ENCODE measurements around the gene CNGB1.
"Not testable (repeated sequence)": the region's sequence is repeated elsewhere in the genome, so short reads cannot be mapped to it uniquely, and the experiment has no call there.

Gene CNGB1

DNA sequence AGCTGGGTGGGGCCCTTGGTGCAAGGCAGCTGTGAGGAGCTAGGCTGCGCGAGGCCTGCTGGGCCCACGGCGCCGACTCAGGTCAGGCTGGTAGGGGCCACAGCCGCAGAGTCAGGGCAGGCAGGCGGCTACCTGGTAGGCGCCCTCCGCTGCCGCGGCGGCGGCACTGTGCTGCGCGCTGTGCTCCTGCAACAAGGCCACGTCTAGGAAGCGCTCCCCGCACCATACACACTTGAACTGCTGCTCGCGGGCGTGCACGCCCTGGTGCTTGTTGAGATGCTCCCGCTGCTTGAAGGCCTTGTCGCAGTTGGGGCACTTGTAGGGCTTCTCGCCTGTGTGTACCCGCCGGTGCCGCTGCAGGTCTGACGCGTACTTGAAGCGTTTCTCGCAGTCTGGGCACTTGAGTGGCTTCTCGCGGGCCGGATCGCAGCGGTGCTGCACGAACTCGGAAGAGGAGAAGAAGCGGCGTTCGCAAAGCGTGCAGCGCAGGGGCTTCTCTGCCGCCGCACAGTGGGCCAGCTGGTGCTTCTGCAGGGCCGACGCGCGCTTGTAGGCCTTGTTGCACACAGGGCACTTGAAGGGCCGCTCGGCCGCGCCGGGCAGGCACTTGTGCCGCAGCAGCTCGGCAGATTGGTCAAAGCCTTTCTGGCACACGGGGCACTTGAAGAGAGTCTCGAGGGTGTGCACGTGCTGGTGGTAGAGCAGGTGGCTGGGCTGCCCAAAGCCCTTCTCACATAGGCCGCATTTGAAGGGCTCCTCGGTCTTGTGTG is 25.7 kb upstream of the CNGB1 start:
- DNase-seq: no peak

DNA sequence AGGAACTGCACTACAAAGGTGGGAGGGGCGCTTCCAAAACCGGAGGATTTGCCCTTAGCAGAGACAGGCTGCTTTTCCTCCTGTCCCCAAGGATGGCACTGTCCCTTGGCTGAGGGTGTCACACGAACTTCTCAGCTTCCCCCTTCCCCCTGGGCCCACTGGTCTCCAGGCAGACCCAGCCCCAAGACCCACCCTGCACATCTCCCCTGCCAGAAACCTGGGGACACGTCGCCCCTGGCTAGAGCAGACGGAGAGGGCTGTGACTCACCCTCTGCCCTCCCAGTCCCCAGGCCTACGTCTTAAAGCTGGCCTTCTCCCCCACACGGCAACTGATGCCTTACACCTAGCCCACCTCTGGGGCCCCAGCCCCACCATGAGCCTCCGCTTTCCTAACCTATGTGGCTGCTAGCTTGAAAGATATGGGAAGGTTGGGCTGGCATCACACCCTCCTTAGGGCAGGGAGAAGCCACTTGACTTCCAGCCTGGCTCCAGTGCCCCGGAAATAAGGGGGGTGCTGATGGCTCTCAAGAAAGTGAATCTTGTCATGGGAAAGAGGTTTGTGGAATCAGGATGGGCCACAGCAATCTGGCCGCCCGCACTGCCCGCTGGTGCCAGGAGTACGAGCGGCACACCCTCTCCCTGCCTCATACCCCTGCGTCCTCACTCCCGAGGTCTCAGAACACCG is 24.9 kb upstream of the CNGB1 start:
- no peak for DNase-seq

DNA sequence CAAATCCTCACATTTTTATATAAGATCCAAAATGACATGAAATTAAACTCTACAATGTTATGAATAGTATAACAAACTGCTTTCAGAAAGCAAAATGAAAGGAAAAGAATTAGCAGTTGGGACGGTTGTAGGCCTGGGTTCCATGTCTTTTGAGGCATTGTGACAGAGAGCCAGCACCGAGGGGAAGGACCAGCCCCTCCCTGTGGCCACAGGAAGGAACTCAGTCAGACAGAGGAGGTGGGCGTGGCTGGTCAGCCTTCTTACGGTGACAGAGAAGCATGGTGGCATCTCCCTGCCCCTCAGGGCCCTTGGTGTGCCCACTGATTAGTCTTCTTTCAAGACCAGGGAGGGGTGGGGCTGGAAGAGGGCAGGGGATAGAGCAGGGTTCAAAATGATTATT is 23.9 kb upstream of the CNGB1 start:
- peak in 1 of 2 experiments; percentile 51 for DNase-seq

DNA sequence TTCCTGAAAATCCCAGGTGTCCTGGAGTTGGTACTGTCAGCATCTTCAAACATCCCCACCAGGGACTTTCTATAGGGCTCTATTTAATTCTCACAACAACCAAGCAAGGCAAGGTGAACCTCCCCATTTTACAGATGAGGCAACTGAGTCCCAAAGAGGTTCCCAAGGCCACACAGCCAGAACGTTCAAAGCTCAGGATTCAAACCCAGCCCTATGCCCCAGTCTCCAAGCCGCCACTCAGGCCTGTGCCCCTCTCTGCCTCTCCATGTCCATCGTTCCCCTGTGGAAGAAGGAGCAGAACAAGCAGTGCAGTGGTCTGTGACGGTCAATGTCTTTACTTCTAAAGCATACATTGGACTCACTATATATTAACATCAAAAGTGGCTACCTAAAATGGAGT is 23.4 kb upstream of the CNGB1 start:
- no peak for DNase-seq

DNA sequence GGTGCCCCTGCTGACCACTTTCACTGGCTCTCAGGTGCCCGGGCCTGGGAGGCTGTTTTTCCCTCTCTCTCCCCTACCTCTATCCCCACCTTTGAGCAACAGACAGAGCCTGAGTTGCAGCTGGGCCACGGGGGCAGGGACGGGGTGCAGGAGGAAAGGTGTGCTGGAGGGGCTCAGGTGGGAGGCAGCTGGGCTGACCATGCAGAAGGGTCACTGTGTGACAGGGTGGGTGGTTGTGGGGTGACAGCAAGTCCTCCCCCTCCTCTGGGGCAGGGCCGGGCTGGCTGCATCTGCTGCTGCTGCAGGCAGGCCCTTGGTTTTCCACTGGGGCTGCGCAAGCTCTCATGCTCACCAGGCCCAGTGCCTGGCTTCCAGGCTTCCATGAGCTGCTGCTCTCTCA is 23.0 kb upstream of the CNGB1 start:
- no peak for DNase-seq

DNA sequence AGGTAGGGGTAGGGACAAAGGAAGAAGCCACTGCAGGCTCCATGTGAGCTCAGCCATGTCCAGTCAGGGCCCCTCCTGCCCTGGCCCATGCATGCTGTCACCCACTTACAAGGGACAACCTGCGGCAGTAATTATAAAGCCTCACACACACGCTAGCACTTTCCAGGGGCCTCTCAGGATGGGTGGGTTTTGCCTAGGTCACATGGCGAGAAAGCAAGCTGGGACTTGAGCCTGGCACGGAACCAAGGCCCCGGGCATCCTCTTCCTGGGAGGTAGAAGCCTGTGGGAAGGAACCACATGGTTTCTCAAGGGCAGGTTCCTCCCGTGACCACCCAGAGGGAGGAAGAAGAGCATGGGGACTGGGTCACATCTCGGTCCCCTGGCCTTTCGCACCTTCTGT is 22.5 kb upstream of the CNGB1 start:
- DNase-seq: no peak

DNA sequence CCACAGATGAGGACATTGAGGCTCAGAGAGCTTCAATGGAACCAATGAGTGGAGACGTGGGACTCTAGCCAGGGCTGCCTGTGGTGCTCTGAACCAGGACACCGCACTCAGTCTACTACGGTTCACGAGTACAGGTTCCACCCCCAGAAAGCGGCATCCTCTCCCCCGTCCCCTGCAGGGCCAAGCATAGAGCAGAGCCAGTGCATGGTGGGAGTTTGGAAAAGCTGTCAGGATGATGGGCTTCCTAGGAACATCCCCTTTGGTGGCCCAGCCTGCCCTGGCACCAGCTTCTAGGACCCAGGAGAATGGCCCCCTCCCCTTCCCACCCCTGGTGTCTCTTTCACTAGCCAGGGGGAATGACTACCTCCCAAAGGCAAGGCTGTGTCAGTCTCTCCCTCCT is 21.2 kb upstream of the CNGB1 start:
- no peak for DNase-seq

DNA sequence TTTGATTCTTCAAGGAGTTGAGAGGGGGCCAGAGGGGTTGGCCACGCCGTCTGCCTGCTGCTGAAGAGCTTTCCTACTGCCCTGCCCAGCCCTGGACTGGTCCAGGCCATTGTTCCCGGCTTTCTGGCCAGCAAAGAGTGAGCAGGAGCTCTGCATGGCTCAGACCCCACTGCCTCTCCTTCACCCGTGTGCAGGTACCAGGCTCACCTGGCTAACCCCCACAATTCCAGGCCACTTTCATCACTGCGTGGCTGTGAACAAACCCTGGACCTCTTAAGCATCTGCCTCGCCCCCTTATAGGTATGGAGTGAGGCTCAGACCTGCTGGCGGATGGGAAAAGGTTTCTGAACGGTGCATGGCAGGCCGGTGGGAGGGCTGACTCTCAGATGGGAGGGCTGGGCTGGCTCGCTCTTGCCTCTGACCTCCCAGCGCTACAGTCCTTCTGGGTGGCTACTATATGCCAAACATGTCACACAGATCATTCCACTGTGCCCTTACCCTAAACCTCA is 20.7 kb upstream of the CNGB1 start:
- DNase-seq: no peak

DNA sequence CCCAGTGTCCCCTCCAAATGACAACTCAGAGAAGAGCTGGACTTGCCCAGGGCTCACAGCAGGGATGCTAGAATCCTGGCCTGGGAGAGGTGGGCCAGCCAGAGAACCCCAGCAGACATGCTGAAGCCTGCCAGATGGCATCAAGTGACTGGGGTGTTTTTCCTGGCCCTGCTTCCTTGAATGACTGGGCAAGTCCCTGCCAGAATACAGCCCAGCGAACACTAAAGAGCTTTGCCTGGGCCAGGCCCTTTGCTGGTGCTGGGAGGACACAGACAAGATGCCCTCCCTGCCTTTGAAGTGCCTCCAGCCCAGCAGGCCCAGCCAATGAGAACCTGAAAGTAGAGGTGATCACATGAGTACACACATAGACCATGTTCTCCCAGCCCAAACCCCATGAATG is 18.0 kb upstream of the CNGB1 start:
- peak; percentile 48 to 80 for DNase-seq

DNA sequence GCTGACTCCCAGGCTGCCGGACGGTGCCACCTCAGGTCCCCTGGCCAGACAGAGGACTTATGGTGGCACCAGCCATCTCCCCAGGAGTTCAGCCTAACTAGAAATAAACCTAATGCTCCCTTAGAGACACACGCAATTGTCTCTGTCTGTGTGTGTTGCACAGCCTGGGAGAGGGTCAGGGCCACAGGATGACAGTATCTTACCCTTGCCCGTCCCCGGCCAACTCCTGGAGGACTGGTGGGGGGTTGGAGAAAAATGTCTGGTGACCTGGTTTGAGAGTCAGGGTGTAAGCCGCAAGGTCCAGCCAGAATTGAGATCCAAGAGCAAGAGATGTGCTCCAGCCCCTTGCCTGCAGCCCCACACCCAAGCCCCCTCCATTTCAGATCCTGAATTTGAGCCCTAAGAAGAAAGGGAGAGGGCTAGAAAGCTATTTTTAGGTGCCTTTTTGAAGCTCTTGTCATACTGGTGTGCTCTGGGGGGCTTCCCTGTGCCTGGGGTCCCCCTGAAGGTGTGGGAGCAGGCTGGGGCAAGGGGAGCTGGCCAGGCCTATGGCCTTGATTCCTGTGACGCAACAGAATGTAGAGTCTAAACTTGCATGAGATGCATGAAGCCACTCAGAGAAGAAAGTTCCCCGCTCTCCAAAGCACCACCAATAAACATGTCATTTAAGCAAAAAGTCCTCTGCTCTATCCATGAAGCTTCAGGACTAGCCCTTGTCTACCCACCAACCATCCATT is 16.7 kb upstream of the CNGB1 start:
- DNase-seq: no peak

DNA sequence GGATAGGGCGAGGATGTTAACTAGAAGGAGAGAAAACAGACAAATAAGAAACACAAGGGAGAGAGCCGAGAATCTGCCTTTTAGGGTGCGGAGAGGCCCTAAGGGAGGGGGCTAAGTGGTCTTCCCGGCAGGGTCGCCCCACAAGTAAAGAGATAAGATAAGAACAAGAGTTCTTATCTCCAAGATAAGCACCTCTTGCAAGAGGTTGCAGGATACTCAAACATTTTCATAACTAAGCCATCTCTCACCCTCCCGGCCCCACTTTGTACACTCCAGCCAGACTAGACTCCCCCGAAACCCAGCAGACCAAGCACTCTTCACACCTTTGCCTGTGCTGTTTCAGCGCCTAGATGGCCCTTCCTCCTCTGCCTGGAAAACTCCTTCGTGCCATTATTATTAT is 15.3 kb upstream of the CNGB1 start:
- no peak for DNase-seq

DNA sequence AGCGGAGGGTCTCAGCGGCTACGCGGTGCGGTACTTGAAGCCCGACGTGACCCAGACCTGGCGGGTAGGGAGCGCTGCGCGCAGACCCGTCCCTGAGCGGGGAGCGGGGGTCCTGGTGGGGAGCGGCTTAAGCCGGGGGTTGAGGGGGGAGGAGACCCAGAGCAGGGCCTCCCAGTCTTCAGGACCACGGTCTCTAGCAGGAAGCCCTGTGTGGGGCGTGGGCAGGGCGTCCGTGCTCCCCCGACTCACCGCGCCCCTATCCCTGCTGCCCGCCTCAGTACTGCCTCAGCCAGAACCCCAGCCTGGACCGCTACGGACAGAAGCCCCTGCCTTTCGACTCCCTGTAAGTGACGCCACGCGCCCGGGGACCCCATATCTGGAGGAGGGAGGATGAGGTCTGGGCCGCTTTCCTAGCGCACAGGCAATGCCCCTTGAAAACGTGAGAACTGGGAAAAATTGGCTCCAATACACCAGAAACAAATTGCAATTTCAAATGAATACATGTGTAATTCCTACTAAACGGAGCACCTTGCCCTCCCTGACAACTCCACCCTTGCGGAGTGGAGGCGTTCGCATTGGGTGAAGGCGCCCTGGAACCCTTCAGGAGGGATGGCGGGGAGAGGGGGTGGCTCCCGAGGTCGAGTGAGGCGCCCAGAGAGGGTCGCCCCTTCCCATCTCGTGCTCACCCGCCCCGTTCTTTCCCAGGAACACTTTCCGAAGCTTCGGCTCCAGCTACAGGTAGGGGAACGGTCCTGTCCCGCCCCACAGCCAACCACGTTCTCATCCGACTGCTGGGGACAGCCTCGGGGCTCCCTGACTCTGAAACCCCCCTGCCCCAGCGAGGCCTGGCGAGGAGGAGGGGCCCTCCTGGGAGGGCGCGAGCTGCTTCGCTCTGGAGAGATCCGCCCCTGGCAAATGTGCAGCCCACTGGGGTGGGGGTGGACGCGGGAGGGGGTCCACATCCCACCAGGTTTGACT is 14.6 kb upstream of the CNGB1 start:
- no peak for DNase-seq

DNA sequence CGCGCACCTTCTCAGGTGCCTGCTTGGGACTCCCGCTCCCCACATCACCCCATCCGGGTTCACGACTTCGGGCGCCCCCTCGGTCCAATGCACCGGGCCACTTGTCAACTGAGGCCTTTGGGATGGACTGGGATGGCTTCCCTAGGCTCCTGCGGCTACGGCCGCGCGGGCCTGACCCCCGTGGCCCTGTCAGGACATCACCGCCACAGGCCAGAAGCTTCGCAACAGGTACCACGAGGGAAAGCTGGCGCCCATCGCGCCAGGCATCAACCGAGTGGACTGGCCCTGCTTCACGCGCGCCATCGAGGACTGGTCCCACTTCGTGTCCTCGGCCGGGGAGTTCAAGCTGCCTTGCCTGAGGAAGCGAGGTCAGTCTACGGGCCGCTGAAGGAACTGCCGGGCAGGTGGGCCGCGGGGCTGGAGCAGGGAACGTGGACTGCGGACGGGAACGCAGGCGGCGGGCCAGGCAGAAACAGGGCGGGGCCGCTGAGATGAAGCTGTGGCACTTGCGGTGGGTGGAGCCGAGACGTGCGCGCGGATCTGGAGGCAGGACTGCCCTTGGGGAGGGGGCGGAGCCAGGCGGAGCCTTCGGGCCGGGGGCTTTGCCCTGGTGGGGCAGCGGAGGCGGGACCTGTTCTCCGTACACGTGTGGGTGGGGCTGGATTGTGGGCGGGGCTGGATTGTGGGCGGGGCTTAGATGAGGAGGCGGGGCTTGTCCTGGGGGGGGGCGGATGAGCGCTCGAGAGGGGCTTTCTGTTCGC is 13.7 kb upstream of the CNGB1 start:
- DNase-seq: peak; percentile 15 to 64

DNA sequence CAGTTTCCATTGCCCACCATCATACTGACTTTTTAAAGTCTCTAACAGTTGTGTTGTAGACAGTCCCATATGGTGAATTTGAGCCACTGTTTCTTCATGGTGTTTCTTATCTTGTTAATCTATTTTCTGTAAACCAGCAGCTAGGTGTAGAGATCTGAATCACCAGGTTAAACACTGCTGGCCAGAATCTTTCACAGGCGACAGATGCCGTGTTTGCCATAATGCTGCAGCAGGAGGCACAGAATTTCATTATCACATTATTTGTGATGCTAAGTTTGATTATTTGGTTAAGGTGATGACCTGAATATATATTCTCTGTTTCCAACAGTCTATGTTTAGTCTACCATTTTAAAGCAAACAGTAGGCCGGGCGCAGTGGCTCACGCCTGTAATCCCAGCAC is 11.5 kb upstream of the CNGB1 start:
- no peak for DNase-seq

DNA sequence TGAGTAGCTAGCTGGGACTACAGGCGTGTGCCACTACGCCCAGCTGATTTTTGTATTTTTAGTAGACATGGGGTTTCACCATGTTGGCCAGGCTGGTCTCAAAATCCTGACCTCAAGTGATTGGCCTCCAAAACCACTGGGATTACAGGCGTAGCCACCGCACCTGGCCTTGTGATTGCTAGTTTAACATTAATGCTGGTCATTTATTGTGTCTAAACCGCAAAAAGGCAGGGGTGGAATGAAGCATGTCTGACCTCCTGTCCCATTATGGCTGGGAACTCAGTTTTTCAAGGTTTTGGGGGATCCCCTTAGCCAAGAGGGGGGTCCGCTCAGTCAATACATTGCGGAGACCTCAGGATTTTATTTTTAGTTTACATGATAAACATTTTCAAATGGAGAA is 10.7 kb upstream of the CNGB1 start:
- no peak for DNase-seq

DNA sequence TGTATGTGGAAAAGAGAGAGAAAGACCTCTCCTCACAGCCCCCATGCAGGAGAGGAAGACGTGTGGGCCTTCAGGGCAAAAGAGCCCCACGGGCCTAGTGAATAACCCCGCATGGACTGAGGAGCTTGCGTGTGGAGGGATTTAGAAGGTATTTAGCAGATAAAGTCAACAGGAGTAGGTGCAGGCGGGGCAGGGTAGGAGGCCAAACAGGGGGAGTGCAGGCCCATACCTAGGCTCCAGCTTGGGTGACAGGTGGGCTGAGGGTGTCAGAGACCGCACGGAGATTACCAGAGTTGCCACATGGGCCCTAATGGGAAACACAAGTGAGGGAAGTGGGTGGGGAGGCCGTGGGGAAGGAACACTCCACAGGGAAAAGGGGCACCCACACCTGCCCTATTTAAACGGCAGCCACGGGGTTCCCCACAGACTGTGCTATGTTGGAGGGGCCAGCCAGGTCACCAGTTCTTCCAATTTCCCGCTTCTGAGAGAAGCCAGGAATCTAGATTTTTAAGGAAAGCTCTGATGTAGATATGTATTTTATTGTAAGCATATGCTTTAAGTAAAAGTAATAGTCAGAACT is 8.2 kb upstream of the CNGB1 start:
- DNase-seq: peak; percentile 24 to 58

DNA sequence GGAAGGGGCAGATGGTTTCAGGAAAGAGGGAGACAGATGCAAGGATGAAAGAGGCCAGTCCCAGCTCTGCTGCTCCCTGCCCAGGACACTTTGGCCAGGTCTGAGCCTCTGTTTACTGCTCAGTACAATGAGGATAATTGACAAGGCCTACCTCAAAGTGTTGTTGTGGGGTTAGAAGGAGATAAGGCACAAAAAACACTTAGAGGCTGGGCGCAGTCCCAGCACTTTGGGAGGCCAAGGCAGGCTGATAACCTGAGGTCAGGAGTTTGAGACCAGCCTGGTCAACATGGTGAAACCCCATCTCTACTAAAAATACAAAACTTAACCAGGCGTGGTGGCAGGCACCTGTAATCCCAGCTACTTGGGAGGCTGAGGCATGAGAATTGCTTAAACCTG is 7.1 kb upstream of the CNGB1 start:
- DNase-seq: not testable (repeated sequence)

DNA sequence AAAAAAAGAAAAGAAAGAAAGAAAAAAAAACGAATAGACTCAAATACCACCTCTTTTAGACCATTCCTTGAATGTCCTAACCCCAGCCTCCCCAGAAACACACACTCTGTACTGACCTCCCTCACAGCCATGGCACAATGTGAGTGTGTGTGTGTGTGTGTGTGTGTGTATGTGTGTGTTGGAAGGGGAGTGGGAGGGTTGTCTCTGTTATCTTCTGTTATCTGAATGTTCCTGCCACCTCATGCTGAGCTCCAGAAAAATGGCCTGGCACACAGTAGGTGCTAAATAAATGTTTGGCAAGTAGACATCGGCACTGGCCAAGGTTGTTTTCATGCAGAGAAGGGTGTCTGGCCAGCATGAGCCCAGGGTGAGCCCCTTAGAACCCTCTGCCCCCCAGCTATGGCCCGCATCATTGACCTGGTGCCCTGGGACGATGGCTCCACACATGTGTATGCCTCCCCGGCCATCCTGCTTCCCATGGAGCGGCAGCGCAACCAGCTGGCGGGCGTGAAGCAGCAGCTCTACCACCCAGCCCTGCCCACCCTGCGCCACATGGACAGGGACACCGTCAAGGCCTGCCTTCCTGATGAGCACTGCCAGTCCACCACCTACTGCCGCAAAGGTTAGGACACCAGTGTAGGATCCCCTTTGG is 6.6 kb upstream of the CNGB1 start:
- DNase-seq: no peak

DNA sequence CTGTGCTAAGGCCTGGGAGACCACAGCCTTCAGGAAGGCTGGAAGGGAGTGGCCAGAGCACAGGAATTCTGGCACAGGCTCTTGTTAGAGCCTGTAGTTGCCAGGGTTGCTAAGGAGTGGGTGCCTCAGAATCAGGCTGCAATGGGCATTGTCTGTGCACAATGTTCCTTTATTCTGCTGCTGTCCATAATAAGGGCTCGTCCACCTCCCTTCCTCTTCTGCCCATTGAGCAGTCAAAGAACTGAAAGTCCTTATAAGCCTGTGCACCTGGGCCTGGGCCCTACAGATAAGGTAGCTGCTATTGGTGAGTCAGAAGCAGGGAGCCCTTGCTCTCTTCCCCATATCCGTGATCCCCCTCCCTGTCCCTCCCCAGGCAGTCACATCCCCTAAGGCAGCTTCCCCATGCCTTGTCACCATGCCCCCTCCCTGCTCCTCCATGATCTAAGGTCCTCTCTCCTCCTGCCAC is 5.4 kb upstream of the CNGB1 start:
- no peak for DNase-seq

DNA sequence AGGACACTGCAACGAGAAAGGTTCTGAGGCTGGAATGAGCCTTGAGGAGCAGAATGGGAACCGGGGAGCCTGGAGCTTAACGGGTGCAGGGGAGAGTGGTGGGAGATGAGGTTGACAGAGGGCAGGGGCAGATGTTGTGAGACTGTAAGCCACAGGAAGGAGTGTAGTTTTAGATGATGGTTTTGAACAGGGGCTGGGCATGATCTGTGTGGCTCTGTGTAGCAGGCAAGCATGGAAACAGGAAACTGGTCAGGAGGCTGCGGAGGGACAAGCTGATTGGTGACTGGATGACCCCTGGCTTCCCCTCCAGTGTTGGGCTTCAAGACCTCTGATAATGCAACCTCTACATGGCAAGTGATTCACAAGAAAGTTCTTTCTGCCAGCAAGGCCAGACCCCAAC is 1.4 kb upstream of the CNGB1 start:
- no peak for DNase-seq

DNA sequence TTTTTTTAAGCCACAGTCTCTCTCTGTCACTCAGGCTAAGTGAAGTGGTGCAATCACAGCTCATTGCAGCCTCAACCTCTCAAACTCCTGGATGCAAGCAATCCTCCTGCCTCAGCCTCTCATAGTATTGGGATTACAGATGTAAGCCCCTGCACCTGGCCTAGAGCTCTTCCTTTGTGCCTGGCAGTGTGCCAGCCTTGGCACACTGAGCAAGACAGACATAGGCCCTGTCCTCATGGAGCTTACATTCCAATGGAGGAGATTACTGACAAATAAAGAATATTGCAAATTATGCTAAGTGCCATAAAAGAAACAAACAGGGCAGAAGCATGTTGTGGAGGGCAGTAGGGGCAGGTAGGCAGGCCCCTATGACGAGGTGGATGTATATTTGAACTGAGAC is 920 bp upstream of the CNGB1 start:
- DNase-seq: no peak
